ENCODE results near the gene SLC39A11.

- TF ChIP-seq CTCF (conservative IDR thresholded peaks at IDR 0.05 in 1 of 2, IDR thresholded peaks at IDR 0.05 in 1 of 2; ENCODE audit: low read depth in 1 of 2, low read length in 2 of 2) (no peak), EZH2 (IDR thresholded peaks at IDR 0.05; ENCODE audit: low read length, missing control alignments) (no peak)
Observed at GRCh38 chr17:73141411-73141810, 48.9 kb upstream of the SLC39A11 start.

Data from fibroblast of lung (primary cell).